Activated T-cell treated with anti-CD3 and anti-CD28 coated beads for 24 hours (primary cell): ENCODE measurements around the gene CCT2.

Experiments used
- DNase-seq: peaks from one replicate; pipeline ENCODE4 v3.0.0-alpha.2; 2020; ENCODE audit warnings: low read depth

CCT2 gene

GRCh38 chr12:69644511-69644910 lies 59.3 kb downstream of the CCT2 start:
- no peak for DNase-seq

DNA sequence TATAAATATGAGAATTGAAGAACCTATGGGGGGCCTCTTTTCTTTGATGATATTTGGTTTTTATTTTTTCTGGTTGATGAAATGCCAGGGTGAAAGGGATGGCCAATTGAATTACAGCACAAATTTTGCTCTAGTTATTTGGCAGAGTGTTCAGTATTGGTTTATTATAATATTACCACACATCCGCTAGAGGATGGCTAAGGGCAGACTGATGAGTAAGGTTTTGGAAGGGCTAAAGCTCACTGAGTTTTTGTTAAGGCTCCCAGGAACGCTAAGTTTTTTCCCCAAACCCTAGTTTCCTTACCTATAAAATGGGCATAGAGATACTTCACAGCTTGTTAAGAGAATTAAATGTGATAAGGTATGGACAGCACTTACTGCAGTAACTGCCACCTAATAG lies 59.8 kb downstream of the CCT2 start:
- DNase-seq = no peak

- no peak for DNase-seq
Measured at GRCh38 chr12:69647178-69647577, 61.9 kb downstream of the CCT2 start.

GRCh38 chr12:69648476-69648875 lies 63.2 kb downstream of the CCT2 start:
- DNase-seq = no peak

DNA sequence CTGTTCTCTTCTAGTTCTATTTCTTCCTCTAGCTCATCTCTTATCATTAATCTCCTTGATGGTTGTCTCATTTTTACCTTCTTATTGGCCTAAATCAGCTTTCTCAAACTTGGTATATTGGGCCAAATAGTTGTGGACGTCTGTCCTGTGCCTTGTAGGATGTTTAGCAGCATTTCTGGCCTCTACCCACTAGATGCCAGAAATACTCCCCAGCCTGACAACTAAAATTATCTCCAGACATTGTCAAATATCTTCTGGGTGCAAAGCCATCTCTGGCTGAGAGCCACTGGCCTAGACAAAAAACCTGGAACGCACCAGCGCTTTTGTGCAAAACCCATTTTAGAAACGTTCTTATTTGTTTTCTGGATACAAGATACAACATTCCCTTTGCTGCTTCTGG lies 64.3 kb downstream of the CCT2 start:
- DNase-seq = no peak
